GM21526 (cell line): Measurements from ENCODE around the gene TBX1.

ENCODE experiments used
- ATAC-seq: cut with Tn5 transposase; IDR thresholded peaks from one replicate; pipeline ENCODE4 v1.9.1; 2021; ENCODE audit warnings: moderate library complexity; ENCODE audit not compliant: unreplicated experiment, low FRiP score

Gene TBX1

GRCh38 chr22:19737846-19738663, 22.5 kb upstream of the TBX1 start:
- ATAC-seq: no peak

- ATAC-seq: no peak
Observed at GRCh38 chr22:19738664-19739447, 21.7 kb upstream of the TBX1 start.

GRCh38 chr22:19739448-19739895, 21.1 kb upstream of the TBX1 start:
- no peak for ATAC-seq

- no peak for ATAC-seq
Observed at GRCh38 chr22:19739911-19740449, 20.6 kb upstream of the TBX1 start.

- ATAC-seq: no peak
Observed at GRCh38 chr22:19740586-19740985, 20.0 kb upstream of the TBX1 start.

- no peak for ATAC-seq
Observed at GRCh38 chr22:19741053-19741452, 19.5 kb upstream of the TBX1 start.

- no peak for ATAC-seq
Observed at GRCh38 chr22:19742160-19743066, 18.2 kb upstream of the TBX1 start.

GRCh38 chr22:19743081-19743480, 17.5 kb upstream of the TBX1 start:
- no peak for ATAC-seq

- no peak for ATAC-seq
Observed at GRCh38 chr22:19743651-19744050, 16.9 kb upstream of the TBX1 start.

GRCh38 chr22:19744350-19745006, 16.1 kb upstream of the TBX1 start:
- no peak for ATAC-seq

GRCh38 chr22:19745155-19746101, 15.2 kb upstream of the TBX1 start:
- ATAC-seq: no peak

GRCh38 chr22:19746726-19747125, 13.9 kb upstream of the TBX1 start:
- ATAC-seq: no peak

GRCh38 chr22:19747551-19747950, 13.0 kb upstream of the TBX1 start:
- ATAC-seq: no peak

GRCh38 chr22:19748139-19748538, 12.4 kb upstream of the TBX1 start:
- ATAC-seq: no peak

GRCh38 chr22:19748991-19749664, 11.4 kb upstream of the TBX1 start:
- no peak for ATAC-seq

GRCh38 chr22:19749876-19750275, 10.7 kb upstream of the TBX1 start:
- ATAC-seq: no peak

- no peak for ATAC-seq
Observed at GRCh38 chr22:19750507-19751490, 9.8 kb upstream of the TBX1 start.
